Measurements from ENCODE around the gene KIF4B.

DNA sequence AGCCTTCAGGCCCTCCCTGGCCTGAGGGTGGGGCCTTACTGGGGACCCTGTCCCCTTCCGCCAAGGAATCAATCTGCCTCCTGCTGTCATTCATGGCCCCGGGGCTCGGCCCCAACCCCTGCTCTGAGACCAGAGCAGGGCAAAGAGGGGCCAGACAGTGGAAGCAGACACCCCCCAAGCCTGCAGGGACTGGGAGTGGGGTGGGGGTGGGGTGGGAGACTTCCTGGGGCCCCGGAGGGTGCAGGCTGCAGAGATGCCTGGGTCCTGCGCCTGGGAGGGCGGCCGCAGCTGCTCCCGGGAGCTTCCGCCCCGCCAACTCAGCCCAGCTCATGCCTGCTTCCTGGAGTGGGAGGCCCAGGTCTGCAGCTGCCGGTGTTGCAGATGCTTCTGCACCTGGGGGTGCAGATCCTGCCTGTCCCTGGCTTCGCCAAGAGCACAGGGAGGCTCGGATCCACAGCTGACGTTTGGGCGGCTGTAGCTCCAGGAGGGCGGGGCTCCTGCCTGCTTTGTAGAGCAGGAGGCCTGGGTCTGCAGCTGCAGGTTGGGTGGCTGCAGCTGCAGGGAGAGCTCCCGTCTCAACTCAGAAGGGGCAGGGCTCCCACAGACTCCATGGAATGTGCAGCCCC lies 6.2 kb downstream of the KIF4B start:
- TF ChIP-seq, protein P1, sequence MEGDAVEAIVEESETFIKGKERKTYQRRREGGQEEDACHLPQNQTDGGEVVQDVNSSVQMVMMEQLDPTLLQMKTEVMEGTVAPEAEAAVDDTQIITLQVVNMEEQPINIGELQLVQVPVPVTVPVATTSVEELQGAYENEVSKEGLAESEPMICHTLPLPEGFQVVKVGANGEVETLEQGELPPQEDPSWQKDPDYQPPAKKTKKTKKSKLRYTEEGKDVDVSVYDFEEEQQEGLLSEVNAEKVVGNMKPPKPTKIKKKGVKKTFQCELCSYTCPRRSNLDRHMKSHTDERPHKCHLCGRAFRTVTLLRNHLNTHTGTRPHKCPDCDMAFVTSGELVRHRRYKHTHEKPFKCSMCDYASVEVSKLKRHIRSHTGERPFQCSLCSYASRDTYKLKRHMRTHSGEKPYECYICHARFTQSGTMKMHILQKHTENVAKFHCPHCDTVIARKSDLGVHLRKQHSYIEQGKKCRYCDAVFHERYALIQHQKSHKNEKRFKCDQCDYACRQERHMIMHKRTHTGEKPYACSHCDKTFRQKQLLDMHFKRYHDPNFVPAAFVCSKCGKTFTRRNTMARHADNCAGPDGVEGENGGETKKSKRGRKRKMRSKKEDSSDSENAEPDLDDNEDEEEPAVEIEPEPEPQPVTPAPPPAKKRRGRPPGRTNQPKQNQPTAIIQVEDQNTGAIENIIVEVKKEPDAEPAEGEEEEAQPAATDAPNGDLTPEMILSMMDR (IDR thresholded peaks at IDR 0.05; ENCODE audit: low read depth, low read length, poor library complexity, severe bottlenecking), result no peak
- no peak for TF ChIP-seq EZH2phosphoT487 (IDR thresholded peaks at IDR 0.05; ENCODE audit: borderline replicate concordance, low read length)
